PFSK-1 (cell line): Measurements from ENCODE around the gene RNF112.

ENCODE experiments used
- FOXP2 ChIP-seq: optimal IDR thresholded peaks from 2 replicates; pipeline ENCODE3; 2011; ENCODE audit warnings: borderline replicate concordance, control low read depth, inconsistent platforms; ENCODE audit not compliant: insufficient read depth; ENCODE audit errors: extremely low read length, extremely low read depth
- POLR2AphosphoS5 ChIP-seq: IDR thresholded peaks from 2 replicates; pipeline ENCODE4 v1.6.1; 2012; ENCODE audit warnings: low read depth, mild to moderate bottlenecking, control low read depth, low read length, moderate library complexity
- REST ChIP-seq, 2 experiments: IDR thresholded peaks; 2 replicates each; pipeline versions ENCODE4 v1.6.1 to v1.8.0; 2011 to 2012; ENCODE audit warnings: low read depth in 2 of 2, low read length in 2 of 2, control low read depth in 1 of 2, inconsistent platforms in 1 of 2, mild to moderate bottlenecking in 1 of 2, moderate library complexity in 1 of 2; ENCODE audit not compliant: insufficient read depth in 1 of 2
- TAF1 ChIP-seq: IDR thresholded peaks from 2 replicates; pipeline ENCODE4 v1.6.1; 2012; ENCODE audit warnings: low read length, control low read depth, borderline replicate concordance; ENCODE audit not compliant: insufficient read depth

DNA sequence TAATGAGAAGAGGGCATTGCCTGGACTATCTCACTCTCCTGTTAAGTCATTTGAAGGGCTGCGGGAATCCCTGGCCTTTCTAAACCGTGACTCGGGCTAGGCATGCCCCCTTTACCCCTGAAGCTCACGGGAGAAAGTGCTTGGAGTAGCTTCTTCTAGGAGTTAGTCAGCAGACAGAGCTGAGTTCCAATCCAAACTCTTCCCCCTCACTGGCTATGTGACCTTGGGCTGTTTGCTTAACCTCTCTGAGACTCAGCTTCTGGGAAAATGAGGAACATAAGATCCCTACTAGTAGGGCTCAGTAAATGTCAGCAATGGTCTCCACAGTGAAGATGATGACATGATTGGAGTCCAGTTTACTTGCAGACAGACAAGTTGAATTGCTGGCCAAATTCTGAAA is 42.8 kb upstream of the RNF112 start:
- TF ChIP-seq POLR2AphosphoS5 (no peak), REST (IDR thresholded peaks at IDR 0.05; ENCODE audit: insufficient read depth in 1 of 2, low read depth in 2 of 2, low read length in 2 of 2) (no peak), TAF1 (no peak), FOXP2 (no peak)
